H9 (cell line): Measurements from ENCODE around the gene SDK1. TPM values are rescaled to one million over a fixed set of nuclear protein-coding genes. Genes with fewer than 3 reads are reported as not detected.

Source experiments
- DNase-seq: peaks from one replicate; pipeline ENCODE4 v3.0.0-alpha.2; 2017
- H2AFZ ChIP-seq: one replicate; pipeline ENCODE4 v1.6.1; 2013; ENCODE audit warnings: mild to moderate bottlenecking, low read length, control low read depth, moderate library complexity
- H2AK5ac ChIP-seq: 2 replicates; pipeline ENCODE4 v1.6.1; 2013; ENCODE audit warnings: low read length, control low read depth, mixed read lengths; ENCODE audit not compliant: insufficient read length
- H2BK120ac ChIP-seq: one replicate; pipeline ENCODE4 v1.6.1; 2013; ENCODE audit warnings: low read depth, mild to moderate bottlenecking, low read length, control low read depth, inconsistent platforms; ENCODE audit not compliant: poor library complexity, severe bottlenecking
- H2BK12ac ChIP-seq: 2 replicates; pipeline ENCODE4 v1.6.1; 2013; ENCODE audit warnings: low read length, control low read depth, mixed read lengths, low read depth; ENCODE audit not compliant: insufficient read length
- H2BK15ac ChIP-seq: 2 replicates; pipeline ENCODE4 v1.6.1; 2013; ENCODE audit warnings: low read depth, low read length, control low read depth
- H2BK20ac ChIP-seq: one replicate; pipeline ENCODE4 v1.6.1; 2013; ENCODE audit warnings: low read depth, mild to moderate bottlenecking, low read length, control low read depth, inconsistent platforms; ENCODE audit not compliant: poor library complexity, severe bottlenecking
- H2BK5ac ChIP-seq: 2 replicates; pipeline ENCODE4 v1.6.1; 2013; ENCODE audit warnings: low read length, control low read depth, mixed read lengths; ENCODE audit not compliant: insufficient read length
- H3K14ac ChIP-seq: 2 replicates; pipeline ENCODE4 v1.6.1; 2013; ENCODE audit warnings: low read length, control low read depth; ENCODE audit not compliant: insufficient read depth
- H3K18ac ChIP-seq: 2 replicates; pipeline ENCODE4 v1.6.1; 2013; ENCODE audit warnings: low read depth, mild to moderate bottlenecking, mixed read lengths, low read length, control low read depth; ENCODE audit not compliant: insufficient read length
- H3K23ac ChIP-seq: 2 replicates; pipeline ENCODE4 v1.6.1; 2013; ENCODE audit warnings: low read length, control low read depth, mixed read lengths, low read depth; ENCODE audit not compliant: insufficient read length
- H3K23me2 ChIP-seq: 2 replicates; pipeline ENCODE4 v1.6.1; 2013; ENCODE audit warnings: low read depth, mild to moderate bottlenecking, mixed read lengths, low read length, control low read depth; ENCODE audit not compliant: insufficient read length, poor library complexity, severe bottlenecking
- H3K27ac ChIP-seq: 2 replicates; pipeline ENCODE4 v1.5.1; 2013; ENCODE audit warnings: low read length, control low read depth, mixed read lengths, low read depth; ENCODE audit not compliant: insufficient read length
- H3K27me3 ChIP-seq: 2 replicates; pipeline ENCODE4 v1.6.1; 2013; ENCODE audit warnings: low read length, control low read depth, inconsistent platforms; ENCODE audit not compliant: insufficient read depth
- H3K4ac ChIP-seq: 2 replicates; pipeline ENCODE4 v1.6.1; 2013; ENCODE audit warnings: low read depth, mild to moderate bottlenecking, control low read depth, inconsistent platforms, low read length, moderate library complexity
- H3K4me1 ChIP-seq: 2 replicates; pipeline ENCODE4 v1.6.1; 2013; ENCODE audit warnings: low read length, control low read depth, inconsistent platforms; ENCODE audit not compliant: insufficient read depth
- H3K4me2 ChIP-seq: 2 replicates; pipeline ENCODE4 v1.6.1; 2013; ENCODE audit warnings: low read length, control low read depth, mixed read lengths; ENCODE audit not compliant: insufficient read length, insufficient read depth
- H3K56ac ChIP-seq: 2 replicates; pipeline ENCODE4 v1.6.1; 2013; ENCODE audit warnings: low read depth, mild to moderate bottlenecking, mixed read lengths, low read length, control low read depth; ENCODE audit not compliant: insufficient read length
- H3K79me1 ChIP-seq: 2 replicates; pipeline ENCODE4 v1.6.1; 2013; ENCODE audit warnings: low read depth, mild to moderate bottlenecking, moderate library complexity, low read length, control low read depth, inconsistent platforms; ENCODE audit not compliant: insufficient read depth, poor library complexity, severe bottlenecking
- H3K79me2 ChIP-seq: 2 replicates; pipeline ENCODE4 v1.6.1; 2013; ENCODE audit warnings: low read length, control low read depth, inconsistent platforms; ENCODE audit not compliant: insufficient read depth
- H3K9ac ChIP-seq: 2 replicates; pipeline ENCODE4 v1.6.1; 2013; ENCODE audit warnings: low read length, control low read depth, mixed read lengths; ENCODE audit not compliant: insufficient read length; ENCODE audit errors: extremely low read depth
- H3K9me3 ChIP-seq: one replicate; pipeline ENCODE4 v1.6.1; 2013; ENCODE audit warnings: low read depth, low read length, inconsistent platforms; ENCODE audit not compliant: control insufficient read depth
- H3T11ph ChIP-seq: one replicate; pipeline ENCODE4 v1.6.1; 2013; ENCODE audit warnings: mild to moderate bottlenecking, low read length, control low read depth, inconsistent platforms
- H4K20me1 ChIP-seq: one replicate; pipeline ENCODE4 v1.6.1; 2013; ENCODE audit not compliant: control insufficient read depth, insufficient read length, insufficient read depth
- H4K5ac ChIP-seq: 2 replicates; pipeline ENCODE4 v1.6.1; 2013; ENCODE audit warnings: low read depth, mild to moderate bottlenecking, mixed read lengths, low read length, control low read depth; ENCODE audit not compliant: insufficient read length
- H4K8ac ChIP-seq: replicated peaks from 2 replicates; pipeline ENCODE4 v1.6.1; 2013; ENCODE audit warnings: low read length, control low read depth, mixed read lengths, low read depth; ENCODE audit not compliant: insufficient read length
- H4K91ac ChIP-seq: 2 replicates; pipeline ENCODE4 v1.6.1; 2013; ENCODE audit warnings: low read depth, mild to moderate bottlenecking, moderate library complexity, mixed read lengths, low read length, control low read depth; ENCODE audit not compliant: insufficient read length
- H3K27ac Mint-ChIP-seq, 3 experiments: 2 replicates in 2 of 3; 3 replicates in 1 of 3; pipeline ENCODE4 v1.8.0; 2020 to 2021; ENCODE audit warnings: mixed read lengths in 3 of 3, mild to moderate bottlenecking in 1 of 3, moderate library complexity in 1 of 3
- H3K27me3 Mint-ChIP-seq: 2 replicates; pipeline ENCODE4 v1.8.0; 2021; ENCODE audit warnings: low read depth, mild to moderate bottlenecking, moderate library complexity, mixed read lengths
- H3K36me3 Mint-ChIP-seq, 3 experiments: 2 replicates in 2 of 3; 3 replicates in 1 of 3; pipeline ENCODE4 v1.8.0; 2020 to 2021; ENCODE audit warnings: low read depth in 3 of 3, mixed read lengths in 3 of 3; ENCODE audit not compliant: insufficient read depth in 1 of 3
- H3K4me1 Mint-ChIP-seq, 2 experiments: 2 replicates each; pipeline ENCODE4 v1.8.0; 2020; ENCODE audit warnings: mixed read lengths in 2 of 2
- H3K4me3 Mint-ChIP-seq, 2 experiments: 2 replicates in 1 of 2; 3 replicates in 1 of 2; pipeline ENCODE4 v1.8.0; 2020 to 2021; ENCODE audit warnings: mild to moderate bottlenecking in 2 of 2, mixed read lengths in 2 of 2, moderate library complexity in 1 of 2
- H3K9me3 Mint-ChIP-seq, 2 experiments: 2 replicates in 1 of 2; 3 replicates in 1 of 2; pipeline ENCODE4 v1.8.0; 2020; ENCODE audit warnings: mild to moderate bottlenecking in 2 of 2, mixed read lengths in 2 of 2, moderate library complexity in 1 of 2
- WGBS: extraction: QIAGEN DNeasy Blood & Tissue Kit; methylation state at CpG from one replicate; pipeline ENCODE4 v1.1.7; 2013; ENCODE audit warnings: missing lambda C conversion rate, low lambda C conversion rate, mixed read lengths; ENCODE audit not compliant: insufficient read length; ENCODE audit errors: extremely low coverage; 5-methylcytosine and 5-hydroxymethylcytosine counted together
- total RNA-seq: library from RNA; stranded (reverse); gene quantifications from 2 replicates; pipeline ENCODE4 v1.2.1, GENCODE V29; 2021
- TF ChIP-seq, protein P1 (sequence below): fragments of 200-600 bp; sonication (generic); conservative IDR thresholded peaks from 3 replicates; pipeline ENCODE4 v1.8.0; 2021; ENCODE audit warnings: antibody characterized with exemption, mild to moderate bottlenecking

SDK1 gene
- total RNA-seq, 1 experiment from 2014 or later, result 8.7 TPM

DNA sequence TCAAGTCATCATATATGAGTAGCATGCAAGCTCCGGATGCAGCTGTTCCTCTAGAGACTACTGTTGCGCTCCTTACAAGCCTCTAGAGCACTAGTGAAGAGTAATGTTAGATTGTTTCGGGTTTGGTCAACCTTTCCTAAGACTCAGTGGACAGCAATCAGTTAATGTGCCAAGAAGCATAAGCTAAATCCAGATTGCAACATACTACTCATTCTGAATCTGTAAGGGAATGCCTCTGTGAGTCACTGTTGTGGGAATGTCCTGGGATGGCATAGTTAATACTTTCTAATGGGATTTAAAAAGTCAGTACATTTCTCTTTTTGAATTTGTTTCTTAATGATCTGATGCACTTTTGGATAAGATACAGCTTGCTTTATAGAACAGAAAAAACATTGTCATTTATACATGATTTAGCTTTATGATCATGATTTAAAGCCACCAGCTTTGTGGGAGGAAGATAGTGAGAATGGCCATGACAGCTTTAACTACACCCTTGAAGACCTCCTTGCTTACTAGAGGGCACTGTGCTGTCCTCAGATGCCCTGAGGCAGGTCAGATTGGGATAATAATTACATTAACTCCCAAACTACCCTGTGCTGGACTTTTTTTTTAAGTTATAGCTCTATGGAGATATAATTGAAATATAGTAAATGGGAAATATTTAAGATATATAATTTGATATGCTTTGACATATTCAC, 138.4 kb downstream of the SDK1 start:
- H2BK15ac ChIP-seq, result no peak overlapping the region
- no peaks in the 10 kb centered on the region for H3K4me1 ChIP-seq
- no peak overlapping the region for H3K4me2 ChIP-seq
- no peaks in the 10 kb centered on the region for H4K20me1 ChIP-seq
- H3K23me2 ChIP-seq, result no peaks in the 10 kb centered on the region
- H3K4ac ChIP-seq, result no peak overlapping the region
- H3K27ac Mint-ChIP-seq, result no peak overlapping the region
- H4K91ac ChIP-seq, result no peak overlapping the region
- H3K27me3 ChIP-seq, result no peaks in the 10 kb centered on the region
- H2BK12ac ChIP-seq, result no peak overlapping the region
- no peak overlapping the region for H3K56ac ChIP-seq
- H3K9me3 Mint-ChIP-seq, result no peaks in the 10 kb centered on the region
- H2AK5ac ChIP-seq, result no peak overlapping the region
- no peak overlapping the region for H2BK120ac ChIP-seq
- H2AFZ ChIP-seq, result no peak overlapping the region
- no peak overlapping the region for H3K18ac ChIP-seq
- no peaks in the 10 kb centered on the region for H3K27me3 Mint-ChIP-seq
- H4K8ac ChIP-seq, result no peak overlapping the region
- H3K36me3 Mint-ChIP-seq, result no peaks in the 10 kb centered on the region
- H3K14ac ChIP-seq, result no peak overlapping the region
- H3K4me3 Mint-ChIP-seq, result no peak overlapping the region
- no peaks in the 10 kb centered on the region for H3K79me2 ChIP-seq
- WGBS, result no CpG with 5 or more reads among the region's 3 CpGs
- H3T11ph ChIP-seq, result no peak overlapping the region
- peaks cover 4 to 9% of the 10 kb centered on the region in 2 experiments; a peak in 3 of 4 replicates for H3K4me1 Mint-ChIP-seq
- no peak for DNase-seq
- H2BK5ac ChIP-seq, result no peak overlapping the region
- H3K79me1 ChIP-seq, result no peaks in the 10 kb centered on the region
- no peak overlapping the region for H4K5ac ChIP-seq
- no peaks in the 10 kb centered on the region for H3K9me3 ChIP-seq
- TF ChIP-seq, protein P1, sequence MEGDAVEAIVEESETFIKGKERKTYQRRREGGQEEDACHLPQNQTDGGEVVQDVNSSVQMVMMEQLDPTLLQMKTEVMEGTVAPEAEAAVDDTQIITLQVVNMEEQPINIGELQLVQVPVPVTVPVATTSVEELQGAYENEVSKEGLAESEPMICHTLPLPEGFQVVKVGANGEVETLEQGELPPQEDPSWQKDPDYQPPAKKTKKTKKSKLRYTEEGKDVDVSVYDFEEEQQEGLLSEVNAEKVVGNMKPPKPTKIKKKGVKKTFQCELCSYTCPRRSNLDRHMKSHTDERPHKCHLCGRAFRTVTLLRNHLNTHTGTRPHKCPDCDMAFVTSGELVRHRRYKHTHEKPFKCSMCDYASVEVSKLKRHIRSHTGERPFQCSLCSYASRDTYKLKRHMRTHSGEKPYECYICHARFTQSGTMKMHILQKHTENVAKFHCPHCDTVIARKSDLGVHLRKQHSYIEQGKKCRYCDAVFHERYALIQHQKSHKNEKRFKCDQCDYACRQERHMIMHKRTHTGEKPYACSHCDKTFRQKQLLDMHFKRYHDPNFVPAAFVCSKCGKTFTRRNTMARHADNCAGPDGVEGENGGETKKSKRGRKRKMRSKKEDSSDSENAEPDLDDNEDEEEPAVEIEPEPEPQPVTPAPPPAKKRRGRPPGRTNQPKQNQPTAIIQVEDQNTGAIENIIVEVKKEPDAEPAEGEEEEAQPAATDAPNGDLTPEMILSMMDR, result no peak
- H3K27ac ChIP-seq, result no peak overlapping the region
- H3K23ac ChIP-seq, result no peak overlapping the region
- H3K9ac ChIP-seq, result no peak overlapping the region
- no peak overlapping the region for H2BK20ac ChIP-seq
